PC-9 (cell line): ENCODE data around the gene FADD. TPM values are rescaled to one million over a fixed set of nuclear protein-coding genes. Genes with fewer than 3 reads are reported as not detected.

ENCODE experiments used
- BruUV-seq: library from RNA; stranded (reverse); fragments of 400-500 nt; replicated peaks from 2 replicates; lab custom pipeline; 2021; lab: Mats Ljungman, UMichigan
- CTCF ChIA-PET: fragments of 300-600 bp; sonication (Branson Sonifier 250); formaldehyde crosslinking; loops from one replicate; lab custom pipeline; 2022; ENCODE audit warnings: antibody characterized with exemption; lab: Charles Lee
- POLR2A ChIA-PET: fragments of 300-600 bp; sonication (Branson Sonifier 250); formaldehyde crosslinking; loops from one replicate; lab custom pipeline; 2022; ENCODE audit warnings: antibody characterized with exemption; ENCODE audit not compliant: unreplicated experiment; lab: Charles Lee
- DNase-seq, 2 experiments: peaks; one replicate each; pipeline versions ENCODE4 v3.0.0 to v3.0.0-alpha.2; 2015 to 2022; ENCODE audit warnings: mixed read lengths in 1 of 2
- H2AFZ ChIP-seq: fragments of 200-600 bp; sonication (generic); 2 replicates; pipeline ENCODE4 v1.8.1; 2017; ENCODE audit warnings: antibody characterized with exemption
- H3F3A ChIP-seq: fragments of 200-600 bp; sonication (generic); 2 replicates; pipeline ENCODE4 v1.8.1; 2017; ENCODE audit warnings: antibody characterized with exemption, mild to moderate bottlenecking, low read depth; ENCODE audit not compliant: insufficient read depth
- H3K27ac ChIP-seq: fragments of 200-600 bp; sonication (generic); 2 replicates; pipeline ENCODE4 v1.6.1; 2016; ENCODE audit warnings: mixed run types
- H3K27me3 ChIP-seq: fragments of 200-600 bp; sonication (generic); 2 replicates; pipeline ENCODE4 v1.6.1; 2016; ENCODE audit warnings: low read depth, mixed run types; ENCODE audit not compliant: insufficient read depth
- H3K36me3 ChIP-seq: fragments of 200-600 bp; sonication (generic); 2 replicates; pipeline ENCODE4 v1.6.1; 2016; ENCODE audit warnings: low read depth, mixed run types
- H3K4me1 ChIP-seq: fragments of 200-600 bp; sonication (generic); replicated peaks from 2 replicates; pipeline ENCODE4 v1.6.1; 2016; ENCODE audit warnings: mixed run types; ENCODE audit not compliant: insufficient read depth
- H3K4me2 ChIP-seq: fragments of 200-600 bp; sonication (generic); 2 replicates; pipeline ENCODE4 v1.6.1; 2017; ENCODE audit warnings: mixed run types
- H3K4me3 ChIP-seq: fragments of 200-600 bp; sonication (generic); 2 replicates; pipeline ENCODE4 v1.6.1; 2016; ENCODE audit warnings: mixed run types
- H3K79me2 ChIP-seq: fragments of 200-600 bp; sonication (generic); 2 replicates; pipeline ENCODE4 v1.6.1; 2017; ENCODE audit warnings: low read depth, mixed run types
- H3K9me2 ChIP-seq: fragments of 200-600 bp; sonication (generic); 2 replicates; pipeline ENCODE4 v1.8.1; 2017; ENCODE audit warnings: mild to moderate bottlenecking; ENCODE audit not compliant: insufficient read depth
- H3K9me3 ChIP-seq: fragments of 200-600 bp; sonication (generic); 2 replicates; pipeline ENCODE4 v1.8.1; 2016; ENCODE audit warnings: low read depth; ENCODE audit not compliant: insufficient read depth
- H4K20me1 ChIP-seq: fragments of 200-600 bp; sonication (generic); 2 replicates; pipeline ENCODE4 v1.8.1; 2017; ENCODE audit not compliant: insufficient read depth
- EZH2 ChIP-seq: fragments of 200-600 bp; sonication (generic); IDR thresholded peaks from 2 replicates; pipeline ENCODE4 v1.8.0; 2017; ENCODE audit warnings: antibody characterized with exemption, low read depth
- intact Hi-C: fragments of 100-400 bp; cut with micrococcal nuclease; formaldehyde crosslinking; loops from one replicate; pipeline ENCODE4 v1.10.0; 2022; ENCODE audit not compliant: unreplicated experiment
- total RNA-seq: library from RNA; stranded (reverse); gene quantifications from 2 replicates; pipeline ENCODE4 v1.2.3, GENCODE V29; 2021
- TF ChIP-seq, protein P1 (sequence below): fragments of 200-600 bp; sonication (generic); conservative IDR thresholded peaks from 2 replicates; pipeline ENCODE4 v1.6.1; 2017; ENCODE audit warnings: mixed run types, antibody characterized with exemption, mild to moderate bottlenecking, moderate library complexity

Gene FADD
- total RNA-seq, 1 experiment from 2014 or later, result 47.8 TPM

DNA sequence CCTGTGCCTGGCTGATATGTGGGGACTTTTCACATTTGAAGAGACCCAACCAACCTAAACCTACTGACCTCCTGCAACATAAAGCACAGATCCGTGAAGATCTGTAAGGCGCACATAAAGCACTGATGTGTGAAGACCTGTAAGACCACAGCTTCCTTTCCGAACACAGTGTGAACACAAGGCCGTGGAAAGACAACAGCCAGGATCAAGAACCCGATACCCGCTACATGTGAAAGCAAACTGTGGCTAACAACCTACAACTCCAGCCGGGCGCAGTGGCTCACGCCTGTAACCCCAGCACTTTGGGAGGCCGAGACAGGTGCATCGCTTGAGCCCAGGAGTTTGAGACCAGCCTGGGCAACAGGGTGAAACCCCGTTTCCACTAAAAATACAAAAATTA, 49.7 kb downstream of the FADD start:
- DNase-seq, result no peak
- Histone ChIP-seq H3F3A (peaks cover 9% of the 10 kb centered on the region; the same call in 1 of the 2 replicates), H3K4me2 (no peak overlapping the region), H2AFZ (no peak overlapping the region), H3K79me2 (no peaks in the 10 kb centered on the region), H3K27ac (no peak overlapping the region), H3K9me3 (no peaks in the 10 kb centered on the region), H3K27me3 (no peaks in the 10 kb centered on the region), H3K36me3 (no peaks in the 10 kb centered on the region), H4K20me1 (no peaks in the 10 kb centered on the region), H3K9me2 (no peaks in the 10 kb centered on the region), H3K4me1 (peaks cover 4% of the 10 kb centered on the region), H3K4me3 (no peak overlapping the region)
- intact Hi-C loops, result no loop called here
- POLR2A ChIA-PET, result no interaction called here
- BruUV-seq, result no TSS peak
- CTCF ChIA-PET, result no interaction called here
- TF ChIP-seq EZH2, result no peak
- TF ChIP-seq, protein P1, sequence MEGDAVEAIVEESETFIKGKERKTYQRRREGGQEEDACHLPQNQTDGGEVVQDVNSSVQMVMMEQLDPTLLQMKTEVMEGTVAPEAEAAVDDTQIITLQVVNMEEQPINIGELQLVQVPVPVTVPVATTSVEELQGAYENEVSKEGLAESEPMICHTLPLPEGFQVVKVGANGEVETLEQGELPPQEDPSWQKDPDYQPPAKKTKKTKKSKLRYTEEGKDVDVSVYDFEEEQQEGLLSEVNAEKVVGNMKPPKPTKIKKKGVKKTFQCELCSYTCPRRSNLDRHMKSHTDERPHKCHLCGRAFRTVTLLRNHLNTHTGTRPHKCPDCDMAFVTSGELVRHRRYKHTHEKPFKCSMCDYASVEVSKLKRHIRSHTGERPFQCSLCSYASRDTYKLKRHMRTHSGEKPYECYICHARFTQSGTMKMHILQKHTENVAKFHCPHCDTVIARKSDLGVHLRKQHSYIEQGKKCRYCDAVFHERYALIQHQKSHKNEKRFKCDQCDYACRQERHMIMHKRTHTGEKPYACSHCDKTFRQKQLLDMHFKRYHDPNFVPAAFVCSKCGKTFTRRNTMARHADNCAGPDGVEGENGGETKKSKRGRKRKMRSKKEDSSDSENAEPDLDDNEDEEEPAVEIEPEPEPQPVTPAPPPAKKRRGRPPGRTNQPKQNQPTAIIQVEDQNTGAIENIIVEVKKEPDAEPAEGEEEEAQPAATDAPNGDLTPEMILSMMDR, result no peak

DNA sequence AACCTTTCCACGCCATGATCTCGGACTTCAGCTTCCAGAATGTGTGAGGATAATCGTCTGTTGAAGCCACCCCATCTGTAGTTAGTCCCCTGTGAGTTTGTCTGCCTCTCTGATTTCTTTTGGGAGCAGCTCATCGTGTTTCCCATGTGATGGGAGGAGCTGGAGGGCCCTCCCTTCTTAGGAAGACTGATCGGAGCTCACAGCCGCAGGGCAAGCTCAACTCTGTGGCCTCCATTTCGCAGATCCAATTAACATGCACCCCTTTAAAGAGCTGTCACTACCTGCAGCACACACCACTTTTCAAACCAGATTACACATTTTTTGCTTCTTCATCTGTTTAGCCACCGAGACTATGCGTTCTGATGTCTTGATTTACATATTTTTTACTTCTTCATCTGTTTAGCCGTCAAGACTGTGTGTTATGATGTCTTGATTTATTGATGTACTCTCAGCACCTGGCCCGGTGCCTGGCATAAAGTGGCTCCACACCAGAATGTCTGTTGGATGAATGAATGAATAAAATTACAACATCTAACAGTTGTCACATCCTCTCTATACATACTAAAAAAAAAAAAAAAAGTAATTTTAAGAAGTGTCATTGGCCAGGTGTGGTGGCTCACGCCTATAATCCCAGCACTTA, 52.5 kb downstream of the FADD start:
- no TSS peak for BruUV-seq
- Histone ChIP-seq H3F3A (0 out of 2 replicates have a peak, but pooled peaks cover 5% of the 10 kb centered on the region), H3K27ac (no peak overlapping the region), H3K4me1 (peaks cover 14% of the 10 kb centered on the region; the same call in 1 of the 2 replicates), H3K4me2 (no peak overlapping the region), H3K9me2 (no peaks in the 10 kb centered on the region), H3K9me3 (no peaks in the 10 kb centered on the region), H3K4me3 (no peak overlapping the region), H3K79me2 (no peaks in the 10 kb centered on the region), H4K20me1 (no peaks in the 10 kb centered on the region), H3K36me3 (no peaks in the 10 kb centered on the region), H2AFZ (no peak overlapping the region), H3K27me3 (no peaks in the 10 kb centered on the region)
- POLR2A ChIA-PET, result interaction anchor here (0.5 kb wide), 1 partner anchor 76 kb away, joined by 4 read pairs; no protein-coding TSS in a partner anchor
- TF ChIP-seq EZH2, result no peak
- TF ChIP-seq, protein P1, result no peak
- no peak for DNase-seq
- CTCF ChIA-PET, result no interaction called here
- intact Hi-C loops, result no loop called here

Other genes with a start within 250 kb of the FADD start
- gene ANO1, start 125.0 kb upstream of the FADD start, total RNA-seq, result 107 and 114 TPM in 2 replicates
- gene PPFIA1, start 67.4 kb downstream of the FADD start, total RNA-seq, result 81.1 and 86.8 TPM in 2 replicates
- 533 and 570 TPM in 2 replicates for gene CTTN, start 195.2 kb downstream of the FADD start, total RNA-seq